Peyer's patch (tissue), 4 donors: ENCODE results near the gene MACC1. TPM values are rescaled to one million over a fixed set of nuclear protein-coding genes. Genes with fewer than 3 reads are reported as not detected.
"Not testable (repeated sequence)": the region's sequence is repeated elsewhere in the genome, so short reads cannot be mapped to it uniquely, and the experiment has no call there.

Experiments
- DNase-seq, 3 donors: peaks; one replicate each; pipeline ENCODE4 v3.0.0-alpha.2; 2017 to 2019
- H3K27ac ChIP-seq, 4 donors: fragments of 200-600 bp; sonication (generic); one replicate each; pipeline ENCODE4 v1.5.1; 2016 to 2019
- H3K27me3 ChIP-seq, 2 donors: fragments of 200-600 bp; sonication (generic); one replicate each; pipeline ENCODE4 v1.5.1; 2019
- H3K36me3 ChIP-seq, 3 donors: fragments of 200-600 bp; sonication (generic); one replicate each; pipeline ENCODE4 v1.5.1; 2016 to 2019
- H3K4me1 ChIP-seq, 4 donors: fragments of 200-600 bp; sonication (generic); one replicate each; pipeline ENCODE4 v1.5.1; 2016 to 2019
- H3K4me3 ChIP-seq, 4 donors: fragments of 200-600 bp; sonication (generic); 1 replicate in 3 of 4; 2 replicates in 1 of 4; pipeline ENCODE4 v1.5.1; 2016 to 2019; ENCODE audit warnings: mild to moderate bottlenecking in 1 of 4
- H3K9me3 ChIP-seq, 4 donors: fragments of 200-600 bp; sonication (generic); one replicate each; pipeline ENCODE4 v1.5.1; 2016 to 2019; ENCODE audit warnings: mild to moderate bottlenecking in 1 of 4
- POLR2A ChIP-seq, 2 donors: fragments of 450-650 bp; IDR thresholded peaks; one replicate each; pipeline ENCODE4 v1.5.1; 2017; ENCODE audit warnings: antibody characterized with exemption in 2 of 2, mild to moderate bottlenecking in 2 of 2, moderate library complexity in 2 of 2
- total RNA-seq, 4 donors: library from RNA; depleted of rRNA; stranded (reverse); fragments of >200 nt; gene quantifications; one replicate each; pipeline ENCODE4 v1.1.0, GENCODE V29; 2016
- TF ChIP-seq, protein P1 (sequence below), 6 experiments: fragments of 450-650 bp in 4 of 6; fragments of 200-600 bp in 2 of 6; sonication (generic) in 1 of 6; IDR thresholded peaks; one replicate each; pipeline ENCODE4 v1.5.1; 2017 to 2019; ENCODE audit warnings: antibody characterized with exemption in 6 of 6, mild to moderate bottlenecking in 3 of 6, moderate library complexity in 1 of 6

Gene MACC1
- total RNA-seq, 4 donors from 2014 or later: 25.6 to 79.4 (median 71.1) TPM

DNA sequence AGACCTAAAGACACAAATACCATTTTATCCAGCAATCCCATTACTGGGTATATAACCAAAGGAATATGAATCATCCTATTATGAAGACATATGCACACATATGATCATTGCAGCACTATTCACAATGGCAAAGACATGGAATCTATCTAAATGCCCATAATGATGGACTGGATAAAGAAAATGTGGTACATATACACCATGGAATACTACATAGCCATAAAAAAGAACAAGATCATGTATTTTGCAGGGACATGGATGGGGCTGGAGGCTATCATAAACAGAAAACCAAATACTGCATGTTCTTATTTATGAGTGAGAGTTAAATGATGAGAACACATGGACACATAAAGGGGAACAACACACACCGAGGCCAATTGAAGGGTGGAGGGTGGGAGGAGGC, 3.8 kb downstream of the MACC1 start:
- no peak for DNase-seq
- Histone ChIP-seq H3K36me3 (no peaks in the 10 kb centered on the region), H3K4me3 (no peak overlapping the region), H3K9me3 (peaks cover 0 to 6% (median 0%) of the 10 kb centered on the region in 4 donors), H3K27ac (no peak overlapping the region), H3K4me1 (no peaks in the 10 kb centered on the region), H3K27me3 (no peaks in the 10 kb centered on the region)
- no peak for TF ChIP-seq POLR2A (IDR thresholded peaks at IDR 0.05)
- TF ChIP-seq, protein P1, sequence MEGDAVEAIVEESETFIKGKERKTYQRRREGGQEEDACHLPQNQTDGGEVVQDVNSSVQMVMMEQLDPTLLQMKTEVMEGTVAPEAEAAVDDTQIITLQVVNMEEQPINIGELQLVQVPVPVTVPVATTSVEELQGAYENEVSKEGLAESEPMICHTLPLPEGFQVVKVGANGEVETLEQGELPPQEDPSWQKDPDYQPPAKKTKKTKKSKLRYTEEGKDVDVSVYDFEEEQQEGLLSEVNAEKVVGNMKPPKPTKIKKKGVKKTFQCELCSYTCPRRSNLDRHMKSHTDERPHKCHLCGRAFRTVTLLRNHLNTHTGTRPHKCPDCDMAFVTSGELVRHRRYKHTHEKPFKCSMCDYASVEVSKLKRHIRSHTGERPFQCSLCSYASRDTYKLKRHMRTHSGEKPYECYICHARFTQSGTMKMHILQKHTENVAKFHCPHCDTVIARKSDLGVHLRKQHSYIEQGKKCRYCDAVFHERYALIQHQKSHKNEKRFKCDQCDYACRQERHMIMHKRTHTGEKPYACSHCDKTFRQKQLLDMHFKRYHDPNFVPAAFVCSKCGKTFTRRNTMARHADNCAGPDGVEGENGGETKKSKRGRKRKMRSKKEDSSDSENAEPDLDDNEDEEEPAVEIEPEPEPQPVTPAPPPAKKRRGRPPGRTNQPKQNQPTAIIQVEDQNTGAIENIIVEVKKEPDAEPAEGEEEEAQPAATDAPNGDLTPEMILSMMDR (IDR thresholded peaks at IDR 0.05): no peak

DNA sequence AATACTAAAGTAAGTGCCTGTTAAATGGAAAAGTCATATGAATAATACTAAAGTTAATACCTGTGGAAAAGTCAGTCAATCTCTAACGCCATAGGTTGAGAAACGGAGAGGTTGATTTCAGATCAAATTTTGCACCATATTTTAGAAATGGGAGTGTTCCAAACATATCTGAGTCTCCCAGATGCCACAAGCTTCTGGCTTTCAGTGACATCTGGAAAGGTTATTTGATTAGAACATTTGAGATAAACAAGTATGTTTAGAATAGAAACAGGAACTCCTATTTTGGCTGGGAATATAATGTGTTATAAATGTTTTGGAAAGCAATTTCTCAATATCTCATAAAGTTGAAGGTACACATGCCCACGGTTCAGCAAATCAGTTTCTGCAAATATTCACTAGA, 5.8 kb downstream of the MACC1 start:
- TF ChIP-seq POLR2A (IDR thresholded peaks at IDR 0.05): no peak
- TF ChIP-seq, protein P1 (IDR thresholded peaks at IDR 0.05): no peak
- DNase-seq: no peak
- Histone ChIP-seq H3K4me1 (no peaks in the 10 kb centered on the region), H3K27me3 (no peaks in the 10 kb centered on the region), H3K9me3 (peaks cover 0 to 6% (median 0%) of the 10 kb centered on the region in 4 donors), H3K36me3 (no peaks in the 10 kb centered on the region), H3K27ac (no peak overlapping the region), H3K4me3 (no peak overlapping the region)

DNA sequence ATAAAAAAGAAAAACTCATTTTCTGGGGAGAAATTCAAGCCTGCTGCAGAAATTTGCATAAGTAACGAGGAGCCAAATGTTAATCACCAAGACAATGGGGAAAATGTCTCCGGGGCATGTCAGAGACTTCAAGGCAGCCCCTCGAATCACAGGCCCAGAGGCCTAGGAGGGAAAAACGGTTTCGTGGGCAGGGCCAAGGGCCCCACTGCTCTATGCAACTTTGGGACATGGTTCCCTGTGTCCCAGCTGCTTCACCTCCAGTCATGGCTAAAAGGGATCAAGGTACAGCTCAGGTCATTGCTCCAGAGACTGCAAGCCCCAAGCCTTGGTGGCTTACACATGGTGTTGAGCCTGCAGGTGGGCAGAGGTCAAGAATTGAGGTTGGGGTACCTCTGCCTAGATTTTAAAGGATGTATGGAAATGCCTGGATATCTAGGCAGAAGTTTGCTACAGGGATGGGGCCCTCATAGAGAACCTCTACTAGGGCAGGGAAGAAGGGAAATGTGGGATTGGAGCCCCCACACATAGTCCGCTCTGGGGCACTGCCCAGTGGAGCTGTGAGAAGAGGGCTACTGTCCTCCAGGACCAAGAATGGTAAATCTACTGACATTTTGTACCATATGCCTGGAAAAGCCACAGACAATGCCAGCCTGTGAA, 8.4 kb downstream of the MACC1 start:
- Histone ChIP-seq H3K9me3 (peaks cover 0 to 6% (median 0%) of the 10 kb centered on the region in 4 donors), H3K4me3 (no peak overlapping the region), H3K4me1 (no peaks in the 10 kb centered on the region), H3K27me3 (no peaks in the 10 kb centered on the region), H3K36me3 (no peaks in the 10 kb centered on the region), H3K27ac (no peak overlapping the region)
- TF ChIP-seq, protein P1 (IDR thresholded peaks at IDR 0.05): no peak
- TF ChIP-seq POLR2A (IDR thresholded peaks at IDR 0.05): no peak
- DNase-seq: no peak

DNA sequence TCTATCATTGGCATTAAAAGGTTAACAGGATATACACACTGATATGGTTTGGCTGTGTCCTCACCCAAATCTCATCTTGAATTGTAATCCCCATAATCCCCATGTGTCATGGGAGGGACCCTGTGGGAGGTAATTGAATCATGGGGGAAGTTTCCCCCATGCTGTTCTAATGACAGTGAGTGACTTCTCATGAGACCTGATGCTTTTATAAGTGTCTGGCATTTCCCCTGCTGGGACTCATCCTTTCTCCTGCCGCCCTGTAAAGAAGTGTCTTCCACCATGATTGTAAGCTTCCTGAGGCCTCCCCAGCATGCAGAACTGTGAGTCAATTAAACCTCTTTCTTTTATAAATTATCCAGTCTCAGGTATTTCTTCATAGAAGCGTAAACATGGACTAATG, 9.4 kb downstream of the MACC1 start:
- H3K27me3 ChIP-seq, H3K4me1 ChIP-seq, H3K27ac ChIP-seq, H3K36me3 ChIP-seq, H3K4me3 ChIP-seq, DNase-seq, H3K9me3 ChIP-seq: not testable (repeated sequence)

DNA sequence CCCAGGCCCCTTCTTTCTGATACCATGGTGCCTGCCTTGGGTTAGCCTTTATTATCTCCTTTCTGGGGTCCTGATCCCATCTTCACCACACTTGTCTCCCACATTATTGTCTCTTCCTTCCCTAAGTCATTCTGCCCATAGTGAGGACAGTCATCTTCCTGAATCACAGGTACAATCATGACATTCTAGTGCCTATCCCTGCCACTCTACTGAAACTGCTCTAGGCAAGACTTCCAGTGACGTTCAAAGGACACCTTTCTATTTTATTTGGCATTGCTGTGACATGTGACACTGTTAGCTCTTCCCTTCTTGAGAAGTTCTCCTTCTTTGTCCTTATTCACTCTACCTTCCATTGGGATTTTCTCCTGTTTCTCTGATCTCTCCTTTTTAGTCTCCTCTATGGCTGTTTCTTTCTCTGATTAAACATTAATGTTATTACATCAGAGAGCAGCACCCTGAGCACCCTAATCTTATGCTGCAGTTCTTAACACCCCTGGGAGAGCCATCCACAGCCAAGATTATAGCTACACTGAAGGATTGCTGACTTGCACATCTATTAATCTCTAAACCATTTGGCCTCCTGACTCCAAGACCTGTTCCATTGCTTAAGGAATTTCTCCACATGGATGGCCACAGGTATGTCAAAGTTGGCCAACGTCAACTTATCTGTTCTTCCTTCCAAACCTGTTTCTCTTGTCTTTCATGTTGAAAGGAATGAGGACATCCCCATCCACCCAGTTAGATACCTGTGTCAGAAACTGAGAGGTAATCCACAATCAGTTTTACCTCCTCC, 10.9 kb downstream of the MACC1 start:
- no peak overlapping the region for H3K27ac ChIP-seq

More for the DNA sequence above, 10.9 kb downstream of the MACC1 start:
- no peak for TF ChIP-seq POLR2A (IDR thresholded peaks at IDR 0.05)
- TF ChIP-seq, protein P1 (IDR thresholded peaks at IDR 0.05): no peak
- H3K9me3 ChIP-seq: peaks cover 0 to 6% (median 0%) of the 10 kb centered on the region in 4 donors
- H3K27me3 ChIP-seq: no peaks in the 10 kb centered on the region
- no peak for DNase-seq
- peaks cover 0 to 4% (median 0%) of the 10 kb centered on the region in 4 donors for H3K4me1 ChIP-seq
- H3K4me3 ChIP-seq: no peak overlapping the region
- H3K36me3 ChIP-seq: no peaks in the 10 kb centered on the region
